Activated B cell treated with CpG ODN at 0.5 μM for 24 hours (primary cell): ENCODE measurements around the gene SATB1. TPM values are rescaled to one million over a fixed set of nuclear protein-coding genes. Genes with fewer than 3 reads are reported as not detected.

Experiments
- ATAC-seq: fragments of 200-7000 bp; cut with Tn5 transposase; one replicate; pipeline ENCODE4 v1.10.0; 2021; ENCODE audit warnings: low read depth, mild to moderate bottlenecking, moderate library complexity
- CTCF ChIA-PET: fragments of 350-600 bp; sonication (Branson Sonifier 250); formaldehyde crosslinking; loops from one replicate; lab custom pipeline; 2021; ENCODE audit warnings: antibody characterized with exemption; lab: Charles Lee
- POLR2A ChIA-PET: fragments of 350-600 bp; sonication (Branson Sonifier 250); formaldehyde crosslinking; loops from one replicate; lab custom pipeline; 2021; ENCODE audit warnings: antibody characterized with exemption; lab: Charles Lee
- DNase-seq: peaks from one replicate; pipeline ENCODE4 v3.0.0; 2022
- H3K27ac Mint-ChIP-seq: one replicate; pipeline ENCODE4 v1.8.0; 2020; ENCODE audit warnings: mixed read lengths
- H3K27me3 Mint-ChIP-seq: one replicate; pipeline ENCODE4 v1.8.0; 2021; ENCODE audit warnings: mixed read lengths
- H3K36me3 Mint-ChIP-seq: one replicate; pipeline ENCODE4 v1.8.0; 2021; ENCODE audit warnings: low read depth, mixed read lengths
- H3K4me1 Mint-ChIP-seq: one replicate; pipeline ENCODE4 v1.8.0; 2021; ENCODE audit warnings: mixed read lengths
- H3K4me3 Mint-ChIP-seq: one replicate; pipeline ENCODE4 v1.8.0; 2020; ENCODE audit warnings: mild to moderate bottlenecking, mixed read lengths
- H3K9me3 Mint-ChIP-seq: one replicate; pipeline ENCODE4 v1.8.0; 2020; ENCODE audit warnings: mixed read lengths
- intact Hi-C: fragments of 100-400 bp; cut with micrococcal nuclease; formaldehyde crosslinking; loops from one replicate; pipeline ENCODE4 v1.15.1; 2024
- total RNA-seq: library from RNA; stranded (reverse); gene quantifications from 2 replicates; pipeline ENCODE4 v1.2.3, GENCODE V29; 2022
- TF ChIP-seq, protein P1 (sequence below): fragments of 200-600 bp; IDR thresholded peaks from one replicate; pipeline ENCODE4 v1.8.0; 2022; ENCODE audit warnings: antibody characterized with exemption, mild to moderate bottlenecking

Gene SATB1
- total RNA-seq, 1 donor from 2014 or later: 30.8 TPM

- DNase-seq: no peak
- no peaks in the 10 kb centered on the region for H3K4me1 Mint-ChIP-seq
- H3K27ac Mint-ChIP-seq: no peak overlapping the region
- TF ChIP-seq, protein P1, sequence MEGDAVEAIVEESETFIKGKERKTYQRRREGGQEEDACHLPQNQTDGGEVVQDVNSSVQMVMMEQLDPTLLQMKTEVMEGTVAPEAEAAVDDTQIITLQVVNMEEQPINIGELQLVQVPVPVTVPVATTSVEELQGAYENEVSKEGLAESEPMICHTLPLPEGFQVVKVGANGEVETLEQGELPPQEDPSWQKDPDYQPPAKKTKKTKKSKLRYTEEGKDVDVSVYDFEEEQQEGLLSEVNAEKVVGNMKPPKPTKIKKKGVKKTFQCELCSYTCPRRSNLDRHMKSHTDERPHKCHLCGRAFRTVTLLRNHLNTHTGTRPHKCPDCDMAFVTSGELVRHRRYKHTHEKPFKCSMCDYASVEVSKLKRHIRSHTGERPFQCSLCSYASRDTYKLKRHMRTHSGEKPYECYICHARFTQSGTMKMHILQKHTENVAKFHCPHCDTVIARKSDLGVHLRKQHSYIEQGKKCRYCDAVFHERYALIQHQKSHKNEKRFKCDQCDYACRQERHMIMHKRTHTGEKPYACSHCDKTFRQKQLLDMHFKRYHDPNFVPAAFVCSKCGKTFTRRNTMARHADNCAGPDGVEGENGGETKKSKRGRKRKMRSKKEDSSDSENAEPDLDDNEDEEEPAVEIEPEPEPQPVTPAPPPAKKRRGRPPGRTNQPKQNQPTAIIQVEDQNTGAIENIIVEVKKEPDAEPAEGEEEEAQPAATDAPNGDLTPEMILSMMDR: no peak
- H3K27me3 Mint-ChIP-seq: no peaks in the 10 kb centered on the region
- intact Hi-C loops: no loop called here
- no peaks in the 10 kb centered on the region for H3K9me3 Mint-ChIP-seq
- POLR2A ChIA-PET: no interaction called here
- no peak for ATAC-seq
- CTCF ChIA-PET: no interaction called here
- peaks cover 41% of the 10 kb centered on the region for H3K36me3 Mint-ChIP-seq
- H3K4me3 Mint-ChIP-seq: no peak overlapping the region
Observed at GRCh38 chr3:18376682-18377081, 48.5 kb downstream of the SATB1 start.

- no peaks in the 10 kb centered on the region for H3K4me1 Mint-ChIP-seq
- no peak overlapping the region for H3K27ac Mint-ChIP-seq
- DNase-seq (no peak), ATAC-seq (no peak)
- H3K9me3 Mint-ChIP-seq: no peaks in the 10 kb centered on the region
- no peaks in the 10 kb centered on the region for H3K27me3 Mint-ChIP-seq
- peaks cover 41% of the 10 kb centered on the region for H3K36me3 Mint-ChIP-seq
- no peak overlapping the region for H3K4me3 Mint-ChIP-seq
- POLR2A ChIA-PET: no interaction called here
- TF ChIP-seq, protein P1: no peak
- intact Hi-C loops: no loop called here
- CTCF ChIA-PET: no interaction called here
Observed at GRCh38 chr3:18372786-18373405, 52.2 kb downstream of the SATB1 start.

- no peaks in the 10 kb centered on the region for H3K4me1 Mint-ChIP-seq
- no peak overlapping the region for H3K27ac Mint-ChIP-seq
- POLR2A ChIA-PET: no interaction called here
- no peak for DNase-seq
- no peak for ATAC-seq
- intact Hi-C loops: no loop called here
- H3K9me3 Mint-ChIP-seq: no peaks in the 10 kb centered on the region
- CTCF ChIA-PET: no interaction called here
- TF ChIP-seq, protein P1: no peak
- H3K4me3 Mint-ChIP-seq: no peak overlapping the region
- H3K36me3 Mint-ChIP-seq: peaks cover 45% of the 10 kb centered on the region
- no peaks in the 10 kb centered on the region for H3K27me3 Mint-ChIP-seq
Observed at GRCh38 chr3:18370672-18371071, 54.5 kb downstream of the SATB1 start.

GRCh38 chr3:18369551-18370185 is 55.5 kb downstream of the SATB1 start:
- Mint-ChIP-seq H3K27ac (no peak overlapping the region), H3K36me3 (peaks cover 37% of the 10 kb centered on the region), H3K4me1 (no peaks in the 10 kb centered on the region), H3K27me3 (no peaks in the 10 kb centered on the region), H3K4me3 (no peak overlapping the region), H3K9me3 (no peaks in the 10 kb centered on the region)
- intact Hi-C loops: no loop called here
- DNase-seq: no peak
- TF ChIP-seq, protein P1: no peak
- ChIA-PET POLR2A (interaction anchor here (0.6 kb wide), 1 partner anchor 19 kb away, joined by 3 read pairs; no protein-coding TSS in a partner anchor), CTCF (no interaction called here)
- no peak for ATAC-seq

DNA sequence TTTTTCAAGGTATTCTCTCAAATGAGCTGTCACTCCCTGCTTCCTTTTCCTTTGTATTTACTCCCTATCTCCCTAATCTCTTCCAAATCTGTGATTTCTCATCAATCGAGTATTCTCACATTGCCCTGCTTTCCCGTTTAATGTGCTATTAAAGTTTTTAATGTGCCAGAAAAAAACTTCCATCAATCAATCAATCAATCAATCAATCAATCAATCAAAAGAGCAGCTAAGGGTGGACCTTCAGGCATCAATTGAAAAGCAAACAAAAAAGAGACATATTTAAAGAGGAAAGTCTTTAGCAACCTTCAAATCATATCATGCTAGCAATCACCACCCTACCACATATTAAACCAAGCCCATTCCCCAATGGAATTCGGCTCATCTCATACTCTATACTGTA is 58.9 kb downstream of the SATB1 start:
- H3K27ac Mint-ChIP-seq: no peak overlapping the region
- intact Hi-C loops: no loop called here
- no peak overlapping the region for H3K4me3 Mint-ChIP-seq
- H3K27me3 Mint-ChIP-seq: no peaks in the 10 kb centered on the region
- H3K9me3 Mint-ChIP-seq: no peaks in the 10 kb centered on the region
- ChIA-PET POLR2A (no interaction called here), CTCF (no interaction called here)
- no peaks in the 10 kb centered on the region for H3K4me1 Mint-ChIP-seq
- TF ChIP-seq, protein P1: no peak
- DNase-seq (no peak), ATAC-seq (no peak)
- peaks cover 31% of the 10 kb centered on the region for H3K36me3 Mint-ChIP-seq
